H1 (cell line): ENCODE data around the gene MYD88. TPM values are rescaled to one million over a fixed set of nuclear protein-coding genes. Genes with fewer than 3 reads are reported as not detected.

Source experiments
- BACH1 ChIP-seq: IDR thresholded peaks from 2 replicates; pipeline ENCODE4 v1.6.1; 2012; ENCODE audit warnings: low read length, improper control_type of control experiment
- BRCA1 ChIP-seq: IDR thresholded peaks from 2 replicates; pipeline ENCODE4 v1.6.1; 2012; ENCODE audit warnings: low read depth, low read length, improper control_type of control experiment
- CREB1 ChIP-seq: IDR thresholded peaks from 2 replicates; pipeline ENCODE4 v1.6.1; 2012; ENCODE audit warnings: inconsistent platforms
- EGR1 ChIP-seq: IDR thresholded peaks from 2 replicates; pipeline ENCODE4 v1.6.1; 2011; ENCODE audit warnings: low read depth, low read length, borderline replicate concordance
- EZH2 ChIP-seq: fragments of 200-600 bp; sonication (generic); IDR thresholded peaks from 2 replicates; pipeline ENCODE4 v1.7.1; 2012; ENCODE audit warnings: low read depth, mild to moderate bottlenecking, moderate library complexity, low read length, inconsistent platforms; ENCODE audit not compliant: severe bottlenecking
- MAFK ChIP-seq: IDR thresholded peaks from 2 replicates; pipeline ENCODE4 v1.6.1; 2012; ENCODE audit warnings: low read depth, mild to moderate bottlenecking, improper control_type of control experiment, low read length
- SAP30 ChIP-seq: fragments of 300-600 bp; sonication (generic); IDR thresholded peaks from 2 replicates; pipeline ENCODE4 v1.7.1; 2012; ENCODE audit warnings: low read length, moderate library complexity, mild to moderate bottlenecking, inconsistent platforms; ENCODE audit not compliant: insufficient read depth, insufficient replicate concordance
- SIRT6 ChIP-seq: IDR thresholded peaks from one replicate; pipeline ENCODE4 v1.7.1; 2012; ENCODE audit warnings: low read length, inconsistent platforms
- SRF ChIP-seq: IDR thresholded peaks from 2 replicates; pipeline ENCODE4 v1.6.1; 2011; ENCODE audit warnings: mild to moderate bottlenecking, low read depth, low read length, moderate library complexity
- SUZ12 ChIP-seq: fragments of 200-600 bp; sonication (generic); IDR thresholded peaks from 2 replicates; pipeline ENCODE4 v1.6.1; 2012; ENCODE audit warnings: mild to moderate bottlenecking, inconsistent platforms, low read length, moderate library complexity, mixed read lengths
- TAF1 ChIP-seq: IDR thresholded peaks from 2 replicates; pipeline ENCODE4 v1.6.1; 2011; ENCODE audit warnings: mild to moderate bottlenecking, low read depth, low read length
- TCF12 ChIP-seq: IDR thresholded peaks from 2 replicates; pipeline ENCODE4 v1.6.1; 2011; ENCODE audit warnings: low read depth, mild to moderate bottlenecking, low read length
- polyA plus RNA-seq, 7 experiments: library from polyadenylated mRNA; depleted of rRNA in 3 of 7; stranded (reverse) in 5 of 7; unstranded in 2 of 7; fragments of >200 nt in 5 of 7; fragments of 200-250 nt in 2 of 7; gene quantifications; 1 replicate in 5 of 7; 2 replicates in 1 of 7; 4 replicates in 1 of 7; pipeline versions ENCODE4 v1.2.1 to v1.2.3, GENCODE V29; 2011 to 2013; ENCODE audit warnings: missing spikeins in 2 of 7, mixed read lengths in 2 of 7
- total RNA-seq: library from RNA; stranded (reverse); fragmentation: NEBNext Ultra II Directional; extraction: Animal tissue kit (Norgen Biotek cat#: 25700); gene quantifications from 2 replicates; pipeline ENCODE4 v1.2.1, GENCODE V29; 2021
- TF ChIP-seq, protein P1 (sequence below): fragments of 300-600 bp; sonication (generic); IDR thresholded peaks from 2 replicates; pipeline ENCODE4 v1.7.1; 2012; ENCODE audit warnings: low read length, moderate library complexity, mild to moderate bottlenecking, inconsistent platforms; ENCODE audit not compliant: insufficient replicate concordance

MYD88 gene
- total and polyA plus RNA-seq, 2 of the 8 experiments (the other 6 are each of a cell fraction or from before 2014, with no cell fraction given): 22.1 to 22.5 TPM

DNA sequence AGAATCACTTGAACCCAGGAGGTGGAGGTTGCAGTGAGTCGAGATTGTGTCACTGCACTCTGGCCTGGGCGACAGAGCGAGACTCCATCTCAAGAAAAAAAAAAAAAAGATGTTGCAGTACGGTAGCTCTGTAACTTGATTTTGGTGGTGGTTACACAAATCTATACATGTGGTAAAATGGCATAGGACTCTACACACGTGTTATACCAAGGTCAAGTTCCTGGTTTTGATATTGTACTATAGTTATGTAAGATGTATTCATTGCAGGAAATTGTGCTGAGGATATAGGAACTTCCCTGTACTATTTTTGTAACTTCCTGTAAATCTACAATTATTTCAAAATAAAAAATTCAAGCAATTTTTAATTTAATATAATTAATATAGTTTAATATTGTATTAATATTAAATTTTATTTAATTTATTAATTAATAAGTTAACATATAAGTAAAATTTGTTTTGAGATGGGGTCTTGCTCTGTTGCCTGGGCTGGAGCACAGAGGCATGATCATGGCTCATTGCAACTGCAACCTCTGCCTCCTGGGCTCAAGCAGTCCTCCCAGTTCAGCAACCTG, 9.9 kb downstream of the MYD88 start (continued):
- TF ChIP-seq, protein P1, sequence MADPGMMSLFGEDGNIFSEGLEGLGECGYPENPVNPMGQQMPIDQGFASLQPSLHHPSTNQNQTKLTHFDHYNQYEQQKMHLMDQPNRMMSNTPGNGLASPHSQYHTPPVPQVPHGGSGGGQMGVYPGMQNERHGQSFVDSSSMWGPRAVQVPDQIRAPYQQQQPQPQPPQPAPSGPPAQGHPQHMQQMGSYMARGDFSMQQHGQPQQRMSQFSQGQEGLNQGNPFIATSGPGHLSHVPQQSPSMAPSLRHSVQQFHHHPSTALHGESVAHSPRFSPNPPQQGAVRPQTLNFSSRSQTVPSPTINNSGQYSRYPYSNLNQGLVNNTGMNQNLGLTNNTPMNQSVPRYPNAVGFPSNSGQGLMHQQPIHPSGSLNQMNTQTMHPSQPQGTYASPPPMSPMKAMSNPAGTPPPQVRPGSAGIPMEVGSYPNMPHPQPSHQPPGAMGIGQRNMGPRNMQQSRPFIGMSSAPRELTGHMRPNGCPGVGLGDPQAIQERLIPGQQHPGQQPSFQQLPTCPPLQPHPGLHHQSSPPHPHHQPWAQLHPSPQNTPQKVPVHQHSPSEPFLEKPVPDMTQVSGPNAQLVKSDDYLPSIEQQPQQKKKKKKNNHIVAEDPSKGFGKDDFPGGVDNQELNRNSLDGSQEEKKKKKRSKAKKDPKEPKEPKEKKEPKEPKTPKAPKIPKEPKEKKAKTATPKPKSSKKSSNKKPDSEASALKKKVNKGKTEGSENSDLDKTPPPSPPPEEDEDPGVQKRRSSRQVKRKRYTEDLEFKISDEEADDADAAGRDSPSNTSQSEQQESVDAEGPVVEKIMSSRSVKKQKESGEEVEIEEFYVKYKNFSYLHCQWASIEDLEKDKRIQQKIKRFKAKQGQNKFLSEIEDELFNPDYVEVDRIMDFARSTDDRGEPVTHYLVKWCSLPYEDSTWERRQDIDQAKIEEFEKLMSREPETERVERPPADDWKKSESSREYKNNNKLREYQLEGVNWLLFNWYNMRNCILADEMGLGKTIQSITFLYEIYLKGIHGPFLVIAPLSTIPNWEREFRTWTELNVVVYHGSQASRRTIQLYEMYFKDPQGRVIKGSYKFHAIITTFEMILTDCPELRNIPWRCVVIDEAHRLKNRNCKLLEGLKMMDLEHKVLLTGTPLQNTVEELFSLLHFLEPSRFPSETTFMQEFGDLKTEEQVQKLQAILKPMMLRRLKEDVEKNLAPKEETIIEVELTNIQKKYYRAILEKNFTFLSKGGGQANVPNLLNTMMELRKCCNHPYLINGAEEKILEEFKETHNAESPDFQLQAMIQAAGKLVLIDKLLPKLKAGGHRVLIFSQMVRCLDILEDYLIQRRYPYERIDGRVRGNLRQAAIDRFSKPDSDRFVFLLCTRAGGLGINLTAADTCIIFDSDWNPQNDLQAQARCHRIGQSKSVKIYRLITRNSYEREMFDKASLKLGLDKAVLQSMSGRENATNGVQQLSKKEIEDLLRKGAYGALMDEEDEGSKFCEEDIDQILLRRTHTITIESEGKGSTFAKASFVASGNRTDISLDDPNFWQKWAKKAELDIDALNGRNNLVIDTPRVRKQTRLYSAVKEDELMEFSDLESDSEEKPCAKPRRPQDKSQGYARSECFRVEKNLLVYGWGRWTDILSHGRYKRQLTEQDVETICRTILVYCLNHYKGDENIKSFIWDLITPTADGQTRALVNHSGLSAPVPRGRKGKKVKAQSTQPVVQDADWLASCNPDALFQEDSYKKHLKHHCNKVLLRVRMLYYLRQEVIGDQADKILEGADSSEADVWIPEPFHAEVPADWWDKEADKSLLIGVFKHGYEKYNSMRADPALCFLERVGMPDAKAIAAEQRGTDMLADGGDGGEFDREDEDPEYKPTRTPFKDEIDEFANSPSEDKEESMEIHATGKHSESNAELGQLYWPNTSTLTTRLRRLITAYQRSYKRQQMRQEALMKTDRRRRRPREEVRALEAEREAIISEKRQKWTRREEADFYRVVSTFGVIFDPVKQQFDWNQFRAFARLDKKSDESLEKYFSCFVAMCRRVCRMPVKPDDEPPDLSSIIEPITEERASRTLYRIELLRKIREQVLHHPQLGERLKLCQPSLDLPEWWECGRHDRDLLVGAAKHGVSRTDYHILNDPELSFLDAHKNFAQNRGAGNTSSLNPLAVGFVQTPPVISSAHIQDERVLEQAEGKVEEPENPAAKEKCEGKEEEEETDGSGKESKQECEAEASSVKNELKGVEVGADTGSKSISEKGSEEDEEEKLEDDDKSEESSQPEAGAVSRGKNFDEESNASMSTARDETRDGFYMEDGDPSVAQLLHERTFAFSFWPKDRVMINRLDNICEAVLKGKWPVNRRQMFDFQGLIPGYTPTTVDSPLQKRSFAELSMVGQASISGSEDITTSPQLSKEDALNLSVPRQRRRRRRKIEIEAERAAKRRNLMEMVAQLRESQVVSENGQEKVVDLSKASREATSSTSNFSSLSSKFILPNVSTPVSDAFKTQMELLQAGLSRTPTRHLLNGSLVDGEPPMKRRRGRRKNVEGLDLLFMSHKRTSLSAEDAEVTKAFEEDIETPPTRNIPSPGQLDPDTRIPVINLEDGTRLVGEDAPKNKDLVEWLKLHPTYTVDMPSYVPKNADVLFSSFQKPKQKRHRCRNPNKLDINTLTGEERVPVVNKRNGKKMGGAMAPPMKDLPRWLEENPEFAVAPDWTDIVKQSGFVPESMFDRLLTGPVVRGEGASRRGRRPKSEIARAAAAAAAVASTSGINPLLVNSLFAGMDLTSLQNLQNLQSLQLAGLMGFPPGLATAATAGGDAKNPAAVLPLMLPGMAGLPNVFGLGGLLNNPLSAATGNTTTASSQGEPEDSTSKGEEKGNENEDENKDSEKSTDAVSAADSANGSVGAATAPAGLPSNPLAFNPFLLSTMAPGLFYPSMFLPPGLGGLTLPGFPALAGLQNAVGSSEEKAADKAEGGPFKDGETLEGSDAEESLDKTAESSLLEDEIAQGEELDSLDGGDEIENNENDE: no peak
- TF ChIP-seq CREB1 (no peak), MAFK (no peak), EGR1 (no peak), BACH1 (no peak), EZH2 (no peak), BRCA1 (no peak), SRF (no peak), SIRT6 (no peak), SAP30 (no peak), TAF1 (no peak), SUZ12 (no peak), TCF12 (no peak)
